Thymus (tissue), 11 donors: ENCODE measurements around the gene USP24. TPM values are rescaled to one million over a fixed set of nuclear protein-coding genes. Genes with fewer than 3 reads are reported as not detected.

Experiments used
- DNase-seq, 9 donors: peaks; one replicate each; pipeline ENCODE4 v3.0.0-alpha.2; 2013; ENCODE audit warnings: low spot score in 9 of 9, low read depth in 6 of 9, missing footprints in 1 of 9
- H3K27ac ChIP-seq, 2 donors: one replicate each; pipeline ENCODE4 v1.5.1; 2013; ENCODE audit warnings: control low read depth in 1 of 2, low read depth in 1 of 2, low read length in 1 of 2, mild to moderate bottlenecking in 1 of 2, moderate library complexity in 1 of 2
- H3K27me3 ChIP-seq, 2 donors: one replicate each; pipeline ENCODE4 v1.5.1; 2013; ENCODE audit warnings: low read length in 1 of 2; ENCODE audit not compliant: control insufficient read depth in 2 of 2, insufficient read depth in 1 of 2
- H3K36me3 ChIP-seq, 2 donors: one replicate each; pipeline ENCODE4 v1.5.1; 2013; ENCODE audit warnings: low read length in 1 of 2, mild to moderate bottlenecking in 1 of 2, moderate library complexity in 1 of 2; ENCODE audit not compliant: control insufficient read depth in 2 of 2, insufficient read depth in 2 of 2
- H3K4me1 ChIP-seq, 2 donors: one replicate each; pipeline ENCODE4 v1.5.1; 2013; ENCODE audit warnings: low read length in 2 of 2; ENCODE audit not compliant: control insufficient read depth in 2 of 2, insufficient read depth in 2 of 2
- H3K4me3 ChIP-seq, 2 donors: one replicate each; pipeline ENCODE4 v1.5.1; 2013; ENCODE audit warnings: low read length in 2 of 2, control low read depth in 1 of 2, mild to moderate bottlenecking in 1 of 2
- H3K9me3 ChIP-seq, 2 donors: one replicate each; pipeline ENCODE4 v1.5.1; 2013; ENCODE audit warnings: low read length in 1 of 2, mild to moderate bottlenecking in 1 of 2; ENCODE audit not compliant: control insufficient read depth in 2 of 2, insufficient read depth in 1 of 2
- WGBS: extraction: QIAGEN DNeasy Blood & Tissue Kit; methylation state at CpG from one replicate; pipeline ENCODE4 v1.1.7; 2013; 5-methylcytosine and 5-hydroxymethylcytosine counted together
- polyA plus RNA-seq: library from polyadenylated mRNA; stranded (reverse); fragments of 200-250 nt; gene quantifications from one replicate; pipeline ENCODE4 v1.2.3, GENCODE V29; 2013
- total RNA-seq: library from RNA; stranded (reverse); fragments of 120-200 nt; gene quantifications from one replicate; pipeline ENCODE4 v1.2.4, GENCODE V29; 2013
- donor health status: healthy.

USP24 gene
- total and polyA plus RNA-seq, 2 donors: 17.7 to 34.4 TPM

- 96% methylated on average over 4 of the region's 4 CpGs for WGBS
- Histone ChIP-seq H3K4me3 (no peak overlapping the region), H3K36me3 (peaks cover 3 to 9% of the 10 kb centered on the region in 2 donors), H3K27ac (no peak overlapping the region), H3K27me3 (no peaks in the 10 kb centered on the region), H3K9me3 (no peaks in the 10 kb centered on the region), H3K4me1 (no peaks in the 10 kb centered on the region)
- DNase-seq: no peak
Observed at GRCh38 chr1:55061706-55062321, 153.3 kb downstream of the USP24 start.

- no peaks in the 10 kb centered on the region for H3K27me3 ChIP-seq
- H3K4me1 ChIP-seq: no peaks in the 10 kb centered on the region
- H3K27ac ChIP-seq: no peak overlapping the region
- no peak for DNase-seq
- no peak overlapping the region for H3K4me3 ChIP-seq
- no peaks in the 10 kb centered on the region for H3K9me3 ChIP-seq
- H3K36me3 ChIP-seq: peaks cover 0 to 2% of the 10 kb centered on the region in 2 donors
- 89% methylated on average over 13 of the region's 13 CpGs for WGBS
Observed at GRCh38 chr1:55061000-55061705, 154.0 kb downstream of the USP24 start.

- Histone ChIP-seq H3K36me3 (no peaks in the 10 kb centered on the region), H3K9me3 (no peaks in the 10 kb centered on the region), H3K4me3 (no peak overlapping the region), H3K4me1 (no peaks in the 10 kb centered on the region), H3K27me3 (no peaks in the 10 kb centered on the region), H3K27ac (no peak overlapping the region)
- 95% methylated on average over 14 of the region's 14 CpGs for WGBS
- no peak for DNase-seq
Observed at GRCh38 chr1:55060133-55060999, 154.8 kb downstream of the USP24 start.

- Histone ChIP-seq H3K4me1 (no peaks in the 10 kb centered on the region), H3K27me3 (no peaks in the 10 kb centered on the region), H3K36me3 (no peaks in the 10 kb centered on the region), H3K27ac (no peak overlapping the region), H3K9me3 (no peaks in the 10 kb centered on the region), H3K4me3 (no peak overlapping the region)
- WGBS: 94% methylated on average over 14 of the region's 14 CpGs
- no peak for DNase-seq
Observed at GRCh38 chr1:55059302-55060132, 155.6 kb downstream of the USP24 start.

- Histone ChIP-seq H3K4me3 (no peak overlapping the region), H3K4me1 (no peaks in the 10 kb centered on the region), H3K27me3 (no peaks in the 10 kb centered on the region), H3K36me3 (no peaks in the 10 kb centered on the region), H3K9me3 (no peaks in the 10 kb centered on the region), H3K27ac (no peak overlapping the region)
- 95% methylated on average over 6 of the region's 6 CpGs for WGBS
- no peak for DNase-seq
Observed at GRCh38 chr1:55057956-55058298, 157.2 kb downstream of the USP24 start.

GRCh38 chr1:55057270-55057955, 157.8 kb downstream of the USP24 start:
- no peak for DNase-seq
- H3K27ac ChIP-seq: no peak overlapping the region
- WGBS: 95% methylated on average over 15 of the region's 15 CpGs
- no peaks in the 10 kb centered on the region for H3K36me3 ChIP-seq
- H3K4me1 ChIP-seq: no peaks in the 10 kb centered on the region
- no peaks in the 10 kb centered on the region for H3K27me3 ChIP-seq
- no peaks in the 10 kb centered on the region for H3K9me3 ChIP-seq
- H3K4me3 ChIP-seq: no peak overlapping the region

- DNase-seq: no peak
- Histone ChIP-seq H3K36me3 (no peaks in the 10 kb centered on the region), H3K9me3 (no peaks in the 10 kb centered on the region), H3K27me3 (no peaks in the 10 kb centered on the region), H3K27ac (no peak overlapping the region), H3K4me1 (no peaks in the 10 kb centered on the region), H3K4me3 (no peak overlapping the region)
- 97% methylated on average over 20 of the region's 20 CpGs for WGBS
Observed at GRCh38 chr1:55056632-55056992, 158.6 kb downstream of the USP24 start.

- Histone ChIP-seq H3K9me3 (no peaks in the 10 kb centered on the region), H3K4me1 (no peaks in the 10 kb centered on the region), H3K27ac (no peak overlapping the region), H3K27me3 (no peaks in the 10 kb centered on the region), H3K4me3 (no peak overlapping the region), H3K36me3 (no peaks in the 10 kb centered on the region)
- 94% methylated on average over 42 of the region's 42 CpGs for WGBS
- no peak for DNase-seq
Observed at GRCh38 chr1:55055951-55056631, 159.1 kb downstream of the USP24 start.
